Gastrocnemius medialis (tissue), 4 donors: ENCODE measurements around the gene PCDHB6.

ENCODE experiments used
- CTCF ChIP-seq, 5 experiments: fragments of 450-650 bp in 3 of 5; fragments of 200-600 bp in 2 of 5; sonication (generic) in 2 of 5; IDR thresholded peaks in 4 of 5; conservative IDR thresholded peaks in 1 of 5; 1 replicate in 4 of 5; 2 replicates in 1 of 5; pipeline ENCODE4 v1.5.1; 2016 to 2019; ENCODE audit warnings: antibody characterized with exemption in 5 of 5, mild to moderate bottlenecking in 3 of 5, moderate library complexity in 3 of 5
- POLR2A ChIP-seq, 2 donors: fragments of 450-650 bp; IDR thresholded peaks; one replicate each; pipeline ENCODE4 v1.6.1; 2017; ENCODE audit warnings: antibody characterized with exemption in 2 of 2, mild to moderate bottlenecking in 2 of 2, moderate library complexity in 2 of 2

GRCh38 chr5:141127305-141127704 is 22.6 kb upstream of the PCDHB6 start:
- TF ChIP-seq CTCF (IDR thresholded peaks at IDR 0.05 in 4 of 5, conservative IDR thresholded peaks at IDR 0.05 in 1 of 5) (no peak), POLR2A (IDR thresholded peaks at IDR 0.05) (no peak)
